ENCODE data around the gene PEA15. TPM values are rescaled to one million over a fixed set of nuclear protein-coding genes. Genes with fewer than 3 reads are reported as not detected.

PEA15 gene
- total RNA-seq, 2 experiments from 2014 or later: 29.3 to 32.5 TPM

GRCh38 chr1:160167580-160167979, 37.6 kb upstream of the PEA15 start:
- POLR2A ChIA-PET: no interaction called here
- DNase-seq: no peak

GRCh38 chr1:160168016-160168415, 37.2 kb upstream of the PEA15 start:
- Mint-ChIP-seq H3K4me3 (no peak overlapping the region), H3K4me1 (peaks cover 8% of the 10 kb centered on the region), H3K36me3 (ENCODE audit: low read depth) (no peaks in the 10 kb centered on the region), H3K9me3 (no peaks in the 10 kb centered on the region), H3K27me3 (peaks cover 11% of the 10 kb centered on the region), H3K27ac (no peak overlapping the region)
- ChIA-PET CTCF (no interaction called here), POLR2A (no interaction called here)
- DNase-seq: no peak

More at GRCh38 chr1:160167580-160167979, 37.6 kb upstream of the PEA15 start:
- H3K27ac Mint-ChIP-seq: no peak overlapping the region
- CTCF ChIA-PET: no interaction called here
- H3K27me3 Mint-ChIP-seq: peaks cover 7% of the 10 kb centered on the region
- no peaks in the 10 kb centered on the region for H3K36me3 Mint-ChIP-seq (ENCODE audit: low read depth)
- peaks cover 8% of the 10 kb centered on the region for H3K4me1 Mint-ChIP-seq
- H3K9me3 Mint-ChIP-seq: no peaks in the 10 kb centered on the region
- no peak overlapping the region for H3K4me3 Mint-ChIP-seq

- Mint-ChIP-seq H3K9me3 (no peaks in the 10 kb centered on the region), H3K27me3 (peaks cover 15% of the 10 kb centered on the region), H3K27ac (no peak overlapping the region), H3K4me1 (peaks cover 10% of the 10 kb centered on the region), H3K4me3 (no peak overlapping the region), H3K36me3 (ENCODE audit: low read depth) (no peaks in the 10 kb centered on the region)
- no peak for DNase-seq
- CTCF ChIA-PET: interaction anchor here (0.8 to 1.6 kb wide), 3 partner anchors 28 to 85 kb away, joined by 3 read pairs; no protein-coding TSS in a partner anchor
- POLR2A ChIA-PET: no interaction called here
Observed at GRCh38 chr1:160168609-160169369, 36.4 kb upstream of the PEA15 start.

GRCh38 chr1:160169553-160170399, 35.4 kb upstream of the PEA15 start:
- Mint-ChIP-seq H3K36me3 (ENCODE audit: low read depth) (no peaks in the 10 kb centered on the region), H3K4me3 (no peak overlapping the region), H3K9me3 (no peaks in the 10 kb centered on the region), H3K4me1 (peaks cover 10% of the 10 kb centered on the region), H3K27ac (no peak overlapping the region), H3K27me3 (peaks cover 15% of the 10 kb centered on the region)
- DNase-seq: no peak
- ChIA-PET CTCF (interaction anchor here (0.8 to 1.6 kb wide), 3 partner anchors 29 to 84 kb away, joined by 3 read pairs; no protein-coding TSS in a partner anchor), POLR2A (no interaction called here)

GRCh38 chr1:160171354-160171753, 33.8 kb upstream of the PEA15 start:
- POLR2A ChIA-PET: no interaction called here
- H3K27ac Mint-ChIP-seq: no peak overlapping the region
- H3K4me1 Mint-ChIP-seq: peaks cover 10% of the 10 kb centered on the region
- no peak for DNase-seq
- CTCF ChIA-PET: interaction anchor here (1.1 kb wide), 1 partner anchor 113 kb away, joined by 3 read pairs; no protein-coding TSS in a partner anchor
- H3K27me3 Mint-ChIP-seq: peaks cover 14% of the 10 kb centered on the region
- no peaks in the 10 kb centered on the region for H3K36me3 Mint-ChIP-seq (ENCODE audit: low read depth)
- H3K9me3 Mint-ChIP-seq: no peaks in the 10 kb centered on the region
- H3K4me3 Mint-ChIP-seq: no peak overlapping the region

- H3K4me3 Mint-ChIP-seq: no peak overlapping the region
- H3K9me3 Mint-ChIP-seq: no peaks in the 10 kb centered on the region
- no peaks in the 10 kb centered on the region for H3K36me3 Mint-ChIP-seq (ENCODE audit: low read depth)
- H3K27me3 Mint-ChIP-seq: peaks cover 12% of the 10 kb centered on the region
- ChIA-PET CTCF (interaction anchor here (1.0 to 1.3 kb wide), 3 partner anchors 27 to 120 kb away, joined by 3 to 4 read pairs (median 3); no protein-coding TSS in a partner anchor), POLR2A (no interaction called here)
- peaks cover 10% of the 10 kb centered on the region for H3K4me1 Mint-ChIP-seq
- H3K27ac Mint-ChIP-seq: no peak overlapping the region
- no peak for DNase-seq
Observed at GRCh38 chr1:160171980-160172379, 33.2 kb upstream of the PEA15 start.

- Mint-ChIP-seq H3K4me1 (peaks cover 1% of the 10 kb centered on the region), H3K27ac (no peak overlapping the region), H3K27me3 (peaks cover 20% of the 10 kb centered on the region), H3K36me3 (ENCODE audit: low read depth) (no peaks in the 10 kb centered on the region), H3K9me3 (no peaks in the 10 kb centered on the region), H3K4me3 (no peak overlapping the region)
- no peak for DNase-seq
- ChIA-PET CTCF (interaction anchor here (1.0 kb wide), 1 partner anchor 43 kb away, joined by 3 read pairs; no protein-coding TSS in a partner anchor), POLR2A (no interaction called here)
Observed at GRCh38 chr1:160177231-160177630, 28.0 kb upstream of the PEA15 start.

- Mint-ChIP-seq H3K36me3 (ENCODE audit: low read depth) (no peaks in the 10 kb centered on the region), H3K9me3 (no peaks in the 10 kb centered on the region), H3K27me3 (peaks cover 17% of the 10 kb centered on the region), H3K27ac (no peak overlapping the region), H3K4me3 (no peak overlapping the region), H3K4me1 (peaks cover 1% of the 10 kb centered on the region)
- DNase-seq: no peak
- CTCF ChIA-PET: interaction anchor here (1.0 to 1.4 kb wide), 2 partner anchors 14 to 42 kb away, joined by 3 read pairs; no protein-coding TSS in a partner anchor
- POLR2A ChIA-PET: no interaction called here
Observed at GRCh38 chr1:160177667-160178066, 27.5 kb upstream of the PEA15 start.

GRCh38 chr1:160178731-160179130, 26.5 kb upstream of the PEA15 start:
- no peaks in the 10 kb centered on the region for H3K36me3 Mint-ChIP-seq (ENCODE audit: low read depth)
- no peak for DNase-seq
- ChIA-PET CTCF (interaction anchor here (1.4 kb wide), 1 partner anchor 13 kb away, joined by 3 read pairs; no protein-coding TSS in a partner anchor), POLR2A (no interaction called here)
- no peak overlapping the region for H3K27ac Mint-ChIP-seq
- no peaks in the 10 kb centered on the region for H3K9me3 Mint-ChIP-seq
- peaks cover 13% of the 10 kb centered on the region for H3K27me3 Mint-ChIP-seq
- no peak overlapping the region for H3K4me3 Mint-ChIP-seq
- no peaks in the 10 kb centered on the region for H3K4me1 Mint-ChIP-seq

GRCh38 chr1:160179336-160179735, 25.8 kb upstream of the PEA15 start:
- ChIA-PET POLR2A (no interaction called here), CTCF (interaction anchor here (1.4 kb wide), 1 partner anchor 13 kb away, joined by 3 read pairs; no protein-coding TSS in a partner anchor)
- no peaks in the 10 kb centered on the region for H3K9me3 Mint-ChIP-seq
- DNase-seq: no peak
- H3K4me3 Mint-ChIP-seq: no peak overlapping the region
- peaks cover 12% of the 10 kb centered on the region for H3K27me3 Mint-ChIP-seq
- H3K27ac Mint-ChIP-seq: no peak overlapping the region
- no peaks in the 10 kb centered on the region for H3K36me3 Mint-ChIP-seq (ENCODE audit: low read depth)
- H3K4me1 Mint-ChIP-seq: no peaks in the 10 kb centered on the region

GRCh38 chr1:160186246-160186645, 18.9 kb upstream of the PEA15 start:
- DNase-seq: no peak
- Mint-ChIP-seq H3K36me3 (ENCODE audit: low read depth) (no peaks in the 10 kb centered on the region), H3K4me3 (no peak overlapping the region), H3K4me1 (no peaks in the 10 kb centered on the region), H3K27ac (no peak overlapping the region), H3K27me3 (peaks cover 7% of the 10 kb centered on the region), H3K9me3 (no peaks in the 10 kb centered on the region)
- CTCF ChIA-PET: interaction anchor here (1.2 kb wide), 1 partner anchor 13 kb away, joined by 3 read pairs; no protein-coding TSS in a partner anchor
- POLR2A ChIA-PET: no interaction called here

GRCh38 chr1:160186729-160187128, 18.5 kb upstream of the PEA15 start:
- POLR2A ChIA-PET: no interaction called here
- H3K4me1 Mint-ChIP-seq: no peaks in the 10 kb centered on the region
- no peaks in the 10 kb centered on the region for H3K36me3 Mint-ChIP-seq (ENCODE audit: low read depth)
- CTCF ChIA-PET: interaction anchor here (1.2 kb wide), 1 partner anchor 13 kb away, joined by 3 read pairs; no protein-coding TSS in a partner anchor
- no peak overlapping the region for H3K4me3 Mint-ChIP-seq
- H3K27ac Mint-ChIP-seq: no peak overlapping the region
- no peaks in the 10 kb centered on the region for H3K9me3 Mint-ChIP-seq
- DNase-seq: no peak
- peaks cover 7% of the 10 kb centered on the region for H3K27me3 Mint-ChIP-seq

- CTCF ChIA-PET: no interaction called here
- DNase-seq: no peak
- Mint-ChIP-seq H3K9me3 (no peaks in the 10 kb centered on the region), H3K36me3 (ENCODE audit: low read depth) (no peaks in the 10 kb centered on the region), H3K27me3 (peaks cover 7% of the 10 kb centered on the region), H3K27ac (no peak overlapping the region), H3K4me3 (no peak overlapping the region), H3K4me1 (no peaks in the 10 kb centered on the region)
- POLR2A ChIA-PET: interaction anchor here (0.6 kb wide), 1 partner anchor 11 kb away, joined by 3 read pairs; no protein-coding TSS in a partner anchor
Observed at GRCh38 chr1:160187407-160187806, 17.8 kb upstream of the PEA15 start.

Measured in activated CD4-positive, alpha-beta T cell treated with anti-CD3 and anti-CD28 coated beads, Interleukin-2, amount 10 ng/mL, durations not matched to agents 7 days and 5 days (primary cell).